ENCODE data around the gene FOXA3.
"Not testable (repeated sequence)": the region's sequence is repeated elsewhere in the genome, so short reads cannot be mapped to it uniquely, and the experiment has no call there.

FOXA3 gene

GRCh38 chr19:45828945-45829344, 35.2 kb upstream of the FOXA3 start:
- DNase-seq: no peak

GRCh38 chr19:45834970-45835369, 29.2 kb upstream of the FOXA3 start:
- no peak for DNase-seq

GRCh38 chr19:45842198-45842597, 21.9 kb upstream of the FOXA3 start:
- DNase-seq: no peak

- no peak for DNase-seq
Observed at GRCh38 chr19:45847663-45848062, 16.5 kb upstream of the FOXA3 start.

GRCh38 chr19:45848922-45849321, 15.2 kb upstream of the FOXA3 start:
- DNase-seq: no peak

- no peak for DNase-seq
Observed at GRCh38 chr19:45852145-45852750, 11.9 kb upstream of the FOXA3 start.

GRCh38 chr19:45852983-45853382, 11.1 kb upstream of the FOXA3 start:
- no peak for DNase-seq

GRCh38 chr19:45854167-45854778, 9.9 kb upstream of the FOXA3 start:
- no peak for DNase-seq

DNA sequence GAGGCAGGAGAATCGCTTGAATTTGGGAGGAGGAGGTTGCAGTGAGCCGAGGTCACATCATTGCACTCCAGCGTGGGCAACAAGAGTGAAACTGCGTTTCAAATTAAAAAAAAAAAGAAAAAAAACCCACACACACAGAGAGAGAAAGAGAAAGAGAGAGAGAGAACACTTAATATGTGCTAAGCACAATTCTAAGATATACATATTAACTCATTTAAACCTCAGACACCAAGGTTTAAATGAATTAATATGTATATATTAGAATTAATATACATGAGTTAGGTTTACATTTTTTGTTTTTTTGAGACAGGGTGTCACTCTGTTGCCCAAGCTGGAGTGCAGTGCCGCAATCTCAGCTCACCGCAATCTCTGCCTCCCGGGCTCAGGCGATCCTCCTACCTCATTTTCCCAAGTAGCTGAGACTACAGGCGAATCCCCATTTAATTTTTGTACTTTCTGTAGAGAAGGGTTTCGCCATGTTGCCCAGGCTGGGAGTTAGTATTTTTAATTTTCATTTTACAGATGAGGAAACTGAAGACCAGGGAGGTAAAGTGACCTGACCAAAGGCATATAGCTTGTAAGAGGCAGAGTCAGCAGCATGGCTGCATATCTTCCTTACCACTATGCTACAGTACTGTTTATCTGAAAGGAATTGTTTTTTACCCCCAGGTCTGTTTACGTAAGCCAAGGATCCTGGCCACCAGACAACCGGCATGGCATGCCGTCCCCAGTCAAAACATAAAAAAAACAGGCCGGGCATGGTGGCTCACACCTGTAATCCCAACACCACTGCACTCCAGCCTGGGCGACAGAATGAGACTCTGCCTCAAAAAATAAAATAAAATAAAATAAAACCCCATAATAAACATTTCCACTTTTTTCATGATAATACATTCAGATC, 3.5 kb upstream of the FOXA3 start:
- DNase-seq: no peak

GRCh38 chr19:45862271-45862563, 1.9 kb upstream of the FOXA3 start:
- no peak for DNase-seq

DNA sequence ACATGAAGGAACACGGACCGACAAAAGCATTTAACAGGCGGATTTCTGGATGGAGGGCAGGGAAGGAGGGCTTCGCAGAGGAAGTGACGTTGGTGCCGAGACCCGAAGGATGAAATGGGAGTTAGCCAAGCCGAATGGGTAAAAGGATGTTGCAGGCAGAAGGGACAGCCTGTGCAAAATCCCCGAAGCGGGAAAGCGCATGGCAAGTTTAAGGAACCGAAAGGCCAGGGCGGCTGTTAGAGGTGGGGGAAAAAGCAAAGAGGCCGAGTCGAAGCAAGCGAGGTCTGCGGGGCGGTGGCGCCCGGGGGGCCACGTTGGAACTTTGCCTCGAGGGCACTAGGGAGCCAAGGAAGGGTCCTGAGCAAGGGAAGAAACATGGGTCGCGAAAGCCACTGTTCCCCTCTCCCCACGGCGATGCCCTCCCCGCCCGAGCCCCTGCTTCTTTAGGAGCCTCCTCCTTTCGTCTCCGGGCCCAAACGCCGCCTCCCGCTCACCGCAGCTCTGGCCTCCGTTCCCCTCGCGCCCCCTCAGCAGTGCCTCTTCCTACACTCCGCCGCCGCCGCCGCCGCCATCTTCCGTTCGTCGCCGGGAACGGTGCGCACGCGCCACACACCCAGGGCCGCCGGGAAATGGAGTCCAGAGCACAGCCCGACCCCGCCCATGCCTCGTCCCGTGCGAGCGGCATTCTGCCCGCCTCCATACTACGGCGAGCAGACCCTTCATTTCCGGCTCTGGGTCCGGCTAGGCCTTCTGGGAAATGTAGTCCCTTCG, 1.4 kb upstream of the FOXA3 start, which contains the start of gene SYMPK:
Gene SYMPK, minus strand, starts transcription at position 584 of the 771 bp plus-strand sequence. CDS start 8,652 bp downstream, outside the sequence.
- peak; percentile 98 for DNase-seq

GRCh38 chr19:45863335-45863839, 739 bp upstream of the FOXA3 start:
- DNase-seq: no peak

GRCh38 chr19:45864629-45865082, 530 bp downstream of the FOXA3 start:
- no peak for DNase-seq

GRCh38 chr19:45865269-45865948, 1.3 kb downstream of the FOXA3 start:
- no peak for DNase-seq

DNA sequence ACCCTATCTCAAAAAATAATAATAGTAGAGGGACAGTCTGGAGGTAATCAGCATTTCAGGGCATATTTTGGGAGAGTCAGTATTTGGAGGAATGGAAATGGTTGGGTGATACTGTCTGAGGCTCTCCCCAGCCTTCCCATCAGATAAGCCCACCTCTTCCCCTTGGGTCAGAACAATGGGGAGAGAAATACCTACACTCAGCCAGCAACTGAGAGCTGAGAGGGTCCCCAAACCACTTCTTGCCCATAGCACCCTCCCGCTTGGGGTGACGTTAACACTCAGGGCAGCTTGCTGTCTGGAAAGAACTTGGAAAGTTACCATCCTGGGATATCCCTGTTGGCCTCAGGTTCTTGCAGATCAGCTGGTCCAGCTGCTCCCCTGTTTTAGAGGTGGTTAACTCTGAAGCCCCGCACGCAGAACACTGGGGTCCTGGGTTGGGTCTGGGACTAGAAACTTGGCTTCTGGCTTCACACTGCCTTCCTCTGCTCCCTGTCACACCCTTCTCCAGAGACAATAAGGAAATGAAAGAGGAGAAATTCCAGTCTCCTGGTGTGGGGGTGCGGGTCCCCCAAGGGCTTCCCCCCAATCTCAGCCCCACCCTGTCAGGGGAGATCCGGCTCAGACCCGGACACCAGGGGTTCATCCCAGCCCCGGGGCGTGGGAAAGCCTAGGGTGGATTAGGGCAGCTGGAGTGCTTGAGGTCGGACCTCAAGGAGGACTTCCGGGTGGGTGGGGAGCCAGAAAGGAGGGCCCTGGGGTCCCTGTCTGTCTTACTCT, 2.5 kb downstream of the FOXA3 start:
- no peak for DNase-seq

DNA sequence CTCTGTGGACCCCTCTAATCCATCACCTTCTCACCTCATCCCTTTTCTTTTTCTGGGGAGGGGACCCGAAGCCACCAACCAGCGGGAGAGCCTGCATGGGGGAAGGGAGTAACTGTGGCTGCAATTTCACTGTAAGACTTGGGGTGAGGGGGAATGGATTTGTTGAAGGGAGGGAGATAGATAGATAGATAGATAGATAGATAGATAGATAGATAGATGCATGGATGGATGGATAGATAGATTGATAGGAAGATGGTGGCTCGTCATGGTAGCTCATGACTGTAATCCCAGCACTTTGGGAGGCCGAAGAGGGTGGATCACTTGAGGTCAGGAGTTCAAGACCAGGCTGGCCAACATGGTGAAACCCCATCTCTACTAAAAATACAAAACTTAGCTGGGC, 3.1 kb downstream of the FOXA3 start:
- not testable (repeated sequence) for DNase-seq

- no peak for DNase-seq
Observed at GRCh38 chr19:45870798-45871197, 6.7 kb downstream of the FOXA3 start.

- no peak for DNase-seq
Observed at GRCh38 chr19:45872095-45872919, 8.2 kb downstream of the FOXA3 start.

GRCh38 chr19:45873219-45873772, 9.2 kb downstream of the FOXA3 start:
- DNase-seq: no peak

GRCh38 chr19:45874620-45874966, 10.5 kb downstream of the FOXA3 start:
- no peak for DNase-seq

DNA sequence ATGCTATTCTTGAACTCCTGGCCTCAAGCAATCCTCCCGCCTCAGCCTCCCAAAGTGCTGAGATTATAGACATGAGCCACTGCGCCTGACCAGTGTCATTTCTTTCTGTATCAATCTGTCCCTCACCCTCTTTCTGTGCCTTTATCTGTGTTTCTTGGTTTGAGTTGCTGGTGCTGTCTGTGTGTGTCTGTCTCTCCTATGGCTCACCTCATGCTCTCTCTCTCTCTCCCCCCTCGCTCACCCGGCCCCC, 12.0 kb downstream of the FOXA3 start:
- DNase-seq: no peak

Measured in hippocampal formation (tissue), 2 donors.